H1 (cell line): Measurements from ENCODE around the gene PKNOX1.

Experiments used
- CTCF ChIP-seq, 3 experiments: IDR thresholded peaks; 1 replicate in 2 of 3; 2 replicates in 1 of 3; pipeline versions ENCODE4 v1.5.1 to v1.6.1; 2011; ENCODE audit warnings: low read length in 3 of 3, mild to moderate bottlenecking in 3 of 3, inconsistent platforms in 2 of 3, low read depth in 1 of 3, moderate library complexity in 1 of 3; ENCODE audit not compliant: insufficient read depth in 1 of 3; ENCODE audit errors: control extremely low read depth in 1 of 3
- GTF2F1 ChIP-seq: IDR thresholded peaks from 2 replicates; pipeline ENCODE4 v1.6.1; 2012; ENCODE audit warnings: low read depth, low read length, improper control_type of control experiment, borderline replicate concordance
- HDAC2 ChIP-seq, 2 experiments: fragments of 300-600 bp in 1 of 2; sonication (generic) in 1 of 2; IDR thresholded peaks; 2 replicates each; pipeline ENCODE4 v1.6.1; 2011 to 2012; ENCODE audit warnings: low read depth in 2 of 2, low read length in 2 of 2, mild to moderate bottlenecking in 2 of 2, moderate library complexity in 2 of 2, borderline replicate concordance in 1 of 2, inconsistent platforms in 1 of 2
- MAFK ChIP-seq: IDR thresholded peaks from 2 replicates; pipeline ENCODE4 v1.6.1; 2012; ENCODE audit warnings: low read depth, mild to moderate bottlenecking, improper control_type of control experiment, low read length
- MAX ChIP-seq: IDR thresholded peaks from 2 replicates; pipeline ENCODE4 v1.6.1; 2012; ENCODE audit warnings: inconsistent platforms
- POLR2A ChIP-seq, 2 experiments: IDR thresholded peaks; 1 replicate in 1 of 2; 2 replicates in 1 of 2; pipeline ENCODE4 v1.6.1; 2011; ENCODE audit warnings: low read depth in 2 of 2, low read length in 2 of 2, mild to moderate bottlenecking in 2 of 2; ENCODE audit errors: control extremely low read depth in 1 of 2
- RNF2 ChIP-seq: fragments of 200-900, 300-1000 bp; sonication (generic); IDR thresholded peaks from 2 replicates; pipeline ENCODE4 v1.7.1; 2016; ENCODE audit warnings: borderline replicate concordance, low read depth, mild to moderate bottlenecking, antibody characterized with exemption, low read length; ENCODE audit not compliant: poor library complexity, severe bottlenecking; ENCODE audit errors: missing control alignments
- SIRT6 ChIP-seq: IDR thresholded peaks from one replicate; pipeline ENCODE4 v1.7.1; 2012; ENCODE audit warnings: low read length, inconsistent platforms
- SP1 ChIP-seq: IDR thresholded peaks from 2 replicates; pipeline ENCODE4 v1.6.1; 2011; ENCODE audit warnings: low read depth, low read length
- TAF1 ChIP-seq: IDR thresholded peaks from 2 replicates; pipeline ENCODE4 v1.6.1; 2011; ENCODE audit warnings: mild to moderate bottlenecking, low read depth, low read length
- TCF12 ChIP-seq: IDR thresholded peaks from 2 replicates; pipeline ENCODE4 v1.6.1; 2011; ENCODE audit warnings: low read depth, mild to moderate bottlenecking, low read length
- TEAD4 ChIP-seq: IDR thresholded peaks from 2 replicates; pipeline ENCODE4 v1.6.1; 2012; ENCODE audit warnings: low read depth, low read length, inconsistent platforms, mixed read lengths
- USF2 ChIP-seq: IDR thresholded peaks from 2 replicates; pipeline ENCODE4 v1.6.1; 2011; ENCODE audit warnings: low read length, improper control_type of control experiment
- YY1 ChIP-seq: IDR thresholded peaks from 2 replicates; pipeline ENCODE4 v1.6.1; 2011; ENCODE audit warnings: low read depth, mild to moderate bottlenecking, low read length

- TF ChIP-seq USF2 (no peak), TEAD4 (no peak), MAFK (no peak), HDAC2 (IDR thresholded peaks at IDR 0.05; ENCODE audit: borderline replicate concordance in 1 of 2, low read depth in 2 of 2, low read length in 2 of 2) (no peak), SP1 (no peak), SIRT6 (no peak), MAX (no peak), CTCF (IDR thresholded peaks at IDR 0.05; ENCODE audit: control extremely low read depth in 1 of 3, insufficient read depth in 1 of 3, low read depth in 1 of 3, low read length in 3 of 3) (no peak), TCF12 (no peak), POLR2A (IDR thresholded peaks at IDR 0.05; ENCODE audit: control extremely low read depth in 1 of 2, low read depth in 2 of 2, low read length in 2 of 2) (no peak; a peak in 1 of 3 replicates), TAF1 (no peak), RNF2 (no peak), GTF2F1 (no peak), YY1 (no peak)
Observed at GRCh38 chr21:42981862-42982261, 7.5 kb downstream of the PKNOX1 start.
